Loucy (cell line): ENCODE data around the gene RBM28.

ENCODE experiments used
- H2AFZ ChIP-seq: fragments of 200-600 bp; sonication (generic); 2 replicates; pipeline ENCODE4 v1.6.0; 2016; ENCODE audit warnings: antibody characterized with exemption, mild to moderate bottlenecking, low read length, moderate library complexity
- H3F3A ChIP-seq: fragments of 200-600 bp; 2 replicates; pipeline ENCODE4 v1.6.0; 2016; ENCODE audit warnings: antibody characterized with exemption, low read depth, mild to moderate bottlenecking
- H3K27me3 ChIP-seq: fragments of 200-600 bp; sonication (generic); 2 replicates; pipeline ENCODE4 v1.6.1; 2014; ENCODE audit warnings: low read length, mild to moderate bottlenecking; ENCODE audit not compliant: insufficient read depth, poor library complexity, severe bottlenecking
- H3K36me3 ChIP-seq: fragments of 200-600 bp; sonication (generic); 2 replicates; pipeline ENCODE4 v1.6.1; 2016; ENCODE audit warnings: low read length; ENCODE audit not compliant: insufficient read depth
- H3K4me1 ChIP-seq: fragments of 200-600 bp; sonication (generic); 2 replicates; pipeline ENCODE4 v1.5.1; 2014; ENCODE audit warnings: low read length, mild to moderate bottlenecking; ENCODE audit not compliant: insufficient read depth, poor library complexity, severe bottlenecking
- H3K4me2 ChIP-seq: fragments of 200-600 bp; sonication (generic); 2 replicates; pipeline ENCODE4 v1.6.0; 2014; ENCODE audit warnings: antibody characterized with exemption, low read length, low read depth, mild to moderate bottlenecking; ENCODE audit not compliant: poor library complexity, severe bottlenecking
- H3K4me3 ChIP-seq: fragments of 200-600 bp; sonication (generic); 2 replicates; pipeline ENCODE4 v1.5.1; 2014; ENCODE audit warnings: low read length, mild to moderate bottlenecking, mixed read lengths; ENCODE audit not compliant: poor library complexity, severe bottlenecking
- H3K79me2 ChIP-seq: fragments of 200-600 bp; sonication (generic); 2 replicates; pipeline ENCODE4 v1.6.1; 2014; ENCODE audit warnings: low read length; ENCODE audit not compliant: insufficient read depth
- H3K9ac ChIP-seq: fragments of 200-600 bp; sonication (generic); 2 replicates; pipeline ENCODE4 v1.6.0; 2014; ENCODE audit warnings: mild to moderate bottlenecking, low read depth, low read length, moderate library complexity; ENCODE audit not compliant: poor library complexity, severe bottlenecking
- H3K9me2 ChIP-seq: fragments of 200-600 bp; sonication (generic); replicated peaks from 2 replicates; pipeline ENCODE4 v1.6.1; 2016; ENCODE audit warnings: low read depth, low read length, mixed read lengths
- H3K9me3 ChIP-seq: fragments of 200-600 bp; sonication (generic); 2 replicates; pipeline ENCODE4 v1.6.1; 2014; ENCODE audit warnings: mild to moderate bottlenecking, antibody characterized with exemption, low read length, low read depth; ENCODE audit not compliant: insufficient read depth
- H4K20me1 ChIP-seq: fragments of 200-600 bp; sonication (generic); 2 replicates; pipeline ENCODE4 v1.6.0; 2014; ENCODE audit warnings: antibody characterized with exemption, low read length, mild to moderate bottlenecking; ENCODE audit not compliant: insufficient read depth, poor library complexity, severe bottlenecking
- CTCF ChIP-seq: fragments of 200-600 bp; sonication (generic); conservative IDR thresholded peaks from 2 replicates; pipeline ENCODE4 v1.5.1; 2014; ENCODE audit warnings: mild to moderate bottlenecking, antibody characterized with exemption, low read length
- EZH2phosphoT487 ChIP-seq: fragments of 200-600 bp; IDR thresholded peaks from 2 replicates; pipeline ENCODE4 v1.6.1; 2018; ENCODE audit warnings: antibody characterized with exemption, mild to moderate bottlenecking, moderate library complexity, borderline replicate concordance

RBM28 gene

GRCh38 chr7:128353189-128353588 lies 9.5 kb upstream of the RBM28 start:
- no peaks in the 10 kb centered on the region for H3K4me1 ChIP-seq
- no peaks in the 10 kb centered on the region for H3K27me3 ChIP-seq
- TF ChIP-seq CTCF (no peak), EZH2phosphoT487 (no peak)

GRCh38 chr7:128352636-128353035 lies 8.9 kb upstream of the RBM28 start:
- H3K4me3 ChIP-seq, result no peak overlapping the region
- TF ChIP-seq CTCF (no peak), EZH2phosphoT487 (no peak)
- H3K9me2 ChIP-seq, result no peaks in the 10 kb centered on the region
- H3F3A ChIP-seq, result no peaks in the 10 kb centered on the region
- no peaks in the 10 kb centered on the region for H3K79me2 ChIP-seq
- H3K36me3 ChIP-seq, result no peaks in the 10 kb centered on the region
- H3K4me2 ChIP-seq, result no peak overlapping the region
- H4K20me1 ChIP-seq, result no peaks in the 10 kb centered on the region
- H3K4me1 ChIP-seq, result no peaks in the 10 kb centered on the region
- H3K9me3 ChIP-seq, result no peaks in the 10 kb centered on the region
- no peaks in the 10 kb centered on the region for H3K27me3 ChIP-seq
- no peak overlapping the region for H3K9ac ChIP-seq
- no peak overlapping the region for H2AFZ ChIP-seq

More at GRCh38 chr7:128353189-128353588, 9.5 kb upstream of the RBM28 start:
- Histone ChIP-seq H3K4me2 (no peak overlapping the region), H3K9me3 (no peaks in the 10 kb centered on the region), H3K9ac (no peak overlapping the region), H3F3A (no peaks in the 10 kb centered on the region), H4K20me1 (no peaks in the 10 kb centered on the region), H3K9me2 (no peaks in the 10 kb centered on the region), H3K4me3 (no peak overlapping the region), H2AFZ (no peak overlapping the region), H3K79me2 (no peaks in the 10 kb centered on the region), H3K36me3 (no peaks in the 10 kb centered on the region)

- no peaks in the 10 kb centered on the region for H3K27me3 ChIP-seq
- no peak overlapping the region for H2AFZ ChIP-seq
- H3F3A ChIP-seq, result no peaks in the 10 kb centered on the region
- H3K4me3 ChIP-seq, result no peak overlapping the region
- H4K20me1 ChIP-seq, result no peaks in the 10 kb centered on the region
- no peak overlapping the region for H3K4me2 ChIP-seq
- no peaks in the 10 kb centered on the region for H3K36me3 ChIP-seq
- no peaks in the 10 kb centered on the region for H3K4me1 ChIP-seq
- H3K9me3 ChIP-seq, result no peaks in the 10 kb centered on the region
- TF ChIP-seq EZH2phosphoT487, result no peak
- H3K9ac ChIP-seq, result no peak overlapping the region
- no peaks in the 10 kb centered on the region for H3K79me2 ChIP-seq
- H3K9me2 ChIP-seq, result no peaks in the 10 kb centered on the region
These were observed 8.4 kb upstream of the RBM28 start for GRCh38 chr7:128352153-128352537.
